Natural killer cell (primary cell): ENCODE measurements around the gene DRD4. TPM values are rescaled to one million over a fixed set of nuclear protein-coding genes. Genes with fewer than 3 reads are reported as not detected.

Source experiments
- ATAC-seq, 3 donors: fragments of 150-1000 bp in 2 of 3; fragments of 200-7000 bp in 1 of 3; cut with Tn5 transposase; 1 replicate in 1 of 3; 2 replicates in 2 of 3; pipeline ENCODE4 v1.10.0; 2021; ENCODE audit warnings: mild to moderate bottlenecking in 2 of 3, moderate library complexity in 2 of 3
- DNase-seq, 2 donors: peaks; one replicate each; pipeline versions ENCODE4 v3.0.0 to v3.0.0-alpha.2; 2013 to 2021; ENCODE audit warnings: mixed read lengths in 1 of 2
- H3K27ac ChIP-seq: one replicate; pipeline ENCODE4 v1.5.1; 2013; ENCODE audit warnings: mild to moderate bottlenecking, low read length
- H3K27me3 ChIP-seq: one replicate; pipeline ENCODE4 v1.6.1; 2013; ENCODE audit warnings: low read length; ENCODE audit not compliant: control insufficient read depth, insufficient read depth
- H3K36me3 ChIP-seq: one replicate; pipeline ENCODE4 v1.6.1; 2013; ENCODE audit warnings: low read length; ENCODE audit not compliant: control insufficient read depth, insufficient read depth
- H3K4me1 ChIP-seq: one replicate; pipeline ENCODE4 v1.6.1; 2013; ENCODE audit warnings: low read length; ENCODE audit not compliant: control insufficient read depth, insufficient read depth
- H3K4me3 ChIP-seq: one replicate; pipeline ENCODE4 v1.5.1; 2013; ENCODE audit warnings: low read length
- H3K9me3 ChIP-seq: one replicate; pipeline ENCODE4 v1.6.1; 2013; ENCODE audit warnings: low read length; ENCODE audit not compliant: control insufficient read depth, insufficient read depth
- H3K27ac Mint-ChIP-seq, 2 donors: one replicate each; pipeline ENCODE4 v1.8.0; 2022; ENCODE audit warnings: mild to moderate bottlenecking in 2 of 2, mixed read lengths in 2 of 2, moderate library complexity in 1 of 2
- H3K27me3 Mint-ChIP-seq, 2 donors: one replicate each; pipeline ENCODE4 v1.8.0; 2022; ENCODE audit warnings: low read depth in 2 of 2, mixed read lengths in 2 of 2
- H3K36me3 Mint-ChIP-seq: one replicate; pipeline ENCODE4 v1.8.0; 2022; ENCODE audit warnings: mixed read lengths
- H3K4me1 Mint-ChIP-seq, 2 donors: one replicate each; pipeline ENCODE4 v1.8.0; 2022; ENCODE audit warnings: mixed read lengths in 2 of 2
- H3K4me3 Mint-ChIP-seq: one replicate; pipeline ENCODE4 v1.8.0; 2022; ENCODE audit warnings: mild to moderate bottlenecking, moderate library complexity, mixed read lengths
- H3K9me3 Mint-ChIP-seq, 2 donors: one replicate each; pipeline ENCODE4 v1.8.0; 2022; ENCODE audit warnings: mixed read lengths in 2 of 2
- CTCF ChIP-seq: fragments of 200-600 bp; IDR thresholded peaks from one replicate; pipeline ENCODE4 v1.8.0; 2022; ENCODE audit warnings: antibody characterized with exemption
- WGBS: methylation state at CpG from one replicate; pipeline ENCODE4 v1.1.7; 2013; ENCODE audit warnings: missing lambda C conversion rate; ENCODE audit not compliant: insufficient coverage; 5-methylcytosine and 5-hydroxymethylcytosine counted together
- intact Hi-C: fragments of 100-400 bp; cut with micrococcal nuclease; formaldehyde crosslinking; loops from one replicate; pipeline ENCODE4 v1.14.2; 2022
- total RNA-seq, 4 donors: library from RNA; stranded (reverse); fragments of 120-200 nt in 1 of 4; gene quantifications; one replicate each; pipeline versions ENCODE4 v1.2.3 to v1.2.4, GENCODE V29; 2013 to 2022

The DRD4 gene
- total RNA-seq, 3 donors from 2014 or later (not counting 1 experiment from before 2014, with no cell fraction given) = 0.49 to 1.2 (median 0.61) TPM

GRCh38 chr11:655036-655726 is 18.1 kb downstream of the DRD4 start:
- no peaks in the 10 kb centered on the region for H3K27me3 ChIP-seq
- H3K27ac ChIP-seq = no peak overlapping the region
- ATAC-seq (no peak), DNase-seq (no peak)
- H3K36me3 ChIP-seq = peaks cover 14% of the 10 kb centered on the region
- Mint-ChIP-seq H3K4me1 (no peaks in the 10 kb centered on the region), H3K27me3 (no peaks in the 10 kb centered on the region), H3K27ac (no peak overlapping the region), H3K9me3 (no peaks in the 10 kb centered on the region), H3K4me3 (no peak overlapping the region), H3K36me3 (no peaks in the 10 kb centered on the region)
- intact Hi-C loops = loop anchor here (10.0 kb wide), 1 partner anchor 70 kb away; no protein-coding TSS in a partner anchor
- TF ChIP-seq CTCF = no peak
- WGBS = 96% methylated on average over 30 of the region's 30 CpGs
- H3K9me3 ChIP-seq = no peaks in the 10 kb centered on the region
- no peaks in the 10 kb centered on the region for H3K4me1 ChIP-seq
- H3K4me3 ChIP-seq = no peak overlapping the region

GRCh38 chr11:656426-656825 is 19.4 kb downstream of the DRD4 start:
- no peak overlapping the region for H3K4me3 Mint-ChIP-seq
- WGBS = 97% methylated on average over 14 of the region's 14 CpGs
- Histone ChIP-seq H3K27me3 (no peaks in the 10 kb centered on the region), H3K27ac (no peak overlapping the region), H3K36me3 (peaks cover 13% of the 10 kb centered on the region), H3K9me3 (no peaks in the 10 kb centered on the region), H3K4me3 (no peak overlapping the region), H3K4me1 (no peaks in the 10 kb centered on the region)
- intact Hi-C loops = loop anchor here (10.0 kb wide), 1 partner anchor 68 kb away; no protein-coding TSS in a partner anchor
- H3K4me1 Mint-ChIP-seq = no peaks in the 10 kb centered on the region
- TF ChIP-seq CTCF = no peak
- no peaks in the 10 kb centered on the region for H3K27me3 Mint-ChIP-seq
- H3K27ac Mint-ChIP-seq = no peak overlapping the region
- no peaks in the 10 kb centered on the region for H3K36me3 Mint-ChIP-seq
- ATAC-seq (no peak), DNase-seq (no peak)
- no peaks in the 10 kb centered on the region for H3K9me3 Mint-ChIP-seq

GRCh38 chr11:656866-657265 is 19.8 kb downstream of the DRD4 start:
- Mint-ChIP-seq H3K27me3 (no peaks in the 10 kb centered on the region), H3K4me3 (no peak overlapping the region), H3K4me1 (no peaks in the 10 kb centered on the region), H3K36me3 (no peaks in the 10 kb centered on the region), H3K9me3 (no peaks in the 10 kb centered on the region), H3K27ac (no peak overlapping the region)
- no peak overlapping the region for H3K27ac ChIP-seq
- DNase-seq (no peak), ATAC-seq (no peak)
- H3K9me3 ChIP-seq = no peaks in the 10 kb centered on the region
- H3K27me3 ChIP-seq = no peaks in the 10 kb centered on the region
- TF ChIP-seq CTCF = no peak
- WGBS = 91% methylated on average over 7 of the region's 7 CpGs
- no peaks in the 10 kb centered on the region for H3K4me1 ChIP-seq
- peaks cover 12% of the 10 kb centered on the region for H3K36me3 ChIP-seq
- H3K4me3 ChIP-seq = no peak overlapping the region
- intact Hi-C loops = loop anchor here (10.0 kb wide), 1 partner anchor 68 kb away; no protein-coding TSS in a partner anchor
